Measurements from ENCODE around the gene NPDC1.

Gene NPDC1

GRCh38 chr9:136994888-136995230, 51.1 kb downstream of the NPDC1 start:
- DNase-seq = no peak
- Mint-ChIP-seq H3K4me3 (no peak overlapping the region), H3K4me1 (peaks cover 74% of the 10 kb centered on the region), H3K27ac (no peak overlapping the region), H3K27me3 (peaks cover 16% of the 10 kb centered on the region), H3K9me3 (no peaks in the 10 kb centered on the region)
- no peak for ATAC-seq

GRCh38 chr9:136994180-136994887, 51.6 kb downstream of the NPDC1 start:
- no peak for ATAC-seq
- Mint-ChIP-seq H3K9me3 (no peaks in the 10 kb centered on the region), H3K4me1 (peaks cover 68% of the 10 kb centered on the region), H3K4me3 (peak overlapping the region; percentile 88 to 93), H3K27me3 (peaks cover 21% of the 10 kb centered on the region), H3K27ac (no peak overlapping the region)
- no peak for DNase-seq

GRCh38 chr9:136992819-136993369, 53.1 kb downstream of the NPDC1 start:
- H3K4me1 Mint-ChIP-seq = peaks cover 54% of the 10 kb centered on the region

GRCh38 chr9:136991993-136992818, 53.8 kb downstream of the NPDC1 start, which contains the start of gene PAXX:
Gene PAXX, plus strand, starts transcription at chr9:136992422. Its CDS starts 22 bp downstream, at chr9:136992444.
- Mint-ChIP-seq H3K4me1 (peaks cover 47% of the 10 kb centered on the region), H3K27ac (peak within 1 kb of the TSS; percentile 73 to 81), H3K4me3 (peak within 1 kb of the TSS; percentile 88 to 93), H3K9me3 (no peaks in the 10 kb centered on the region), H3K27me3 (peaks cover 23% of the 10 kb centered on the region)
- DNase-seq = peak; percentile 94 to 98
- ATAC-seq = peak; percentile 85

More at GRCh38 chr9:136992819-136993369, 53.1 kb downstream of the NPDC1 start:
- Mint-ChIP-seq H3K4me3 (peak overlapping the region; percentile 88 to 93), H3K9me3 (no peaks in the 10 kb centered on the region), H3K27ac (peak overlapping the region; percentile 54 to 81), H3K27me3 (peaks cover 22% of the 10 kb centered on the region)
- DNase-seq (no peak), ATAC-seq (peak; percentile 4)

GRCh38 chr9:136990242-136990911, 55.6 kb downstream of the NPDC1 start:
- Mint-ChIP-seq H3K27me3 (peaks cover 33% of the 10 kb centered on the region), H3K4me3 (peak overlapping the region; percentile 5 to 31), H3K4me1 (peaks cover 29% of the 10 kb centered on the region), H3K27ac (no peak overlapping the region), H3K9me3 (no peaks in the 10 kb centered on the region)
- no peak for ATAC-seq
- no peak for DNase-seq

All from stimulated activated naive CD8-positive, alpha-beta T cell treated with anti-CD3 and anti-CD28 coated beads, Interleukin-15, amount 100 ng/mL, for 72 hours (primary cell).